K562 (cell line): ENCODE measurements around the gene FBXW2.

ENCODE experiments used
- BDP1 ChIP-seq: IDR thresholded peaks from 3 replicates; pipeline ENCODE4 v1.6.1; 2011; ENCODE audit not compliant: insufficient read length, insufficient read depth
- CREM ChIP-seq: IDR thresholded peaks from 2 replicates; pipeline ENCODE4 v1.6.1; 2014; ENCODE audit warnings: antibody characterized with exemption, low read depth
- HDAC2 ChIP-seq: fragments of 450-650 bp; IDR thresholded peaks from 2 replicates; pipeline ENCODE4 v1.6.1; 2016; ENCODE audit warnings: mild to moderate bottlenecking
- POLR2A ChIP-seq: fragments of 450-650 bp; conservative IDR thresholded peaks from 2 replicates; pipeline ENCODE4 v1.6.1; 2016
- RCOR1 ChIP-seq, 2 experiments: IDR thresholded peaks; 2 replicates each; pipeline ENCODE4 v1.6.1; 2012; ENCODE audit warnings: low read depth in 2 of 2, low read length in 2 of 2, borderline replicate concordance in 1 of 2, improper control_type of control experiment in 1 of 2
- ZNF232 ChIP-seq: sonication (generic); formaldehyde crosslinking; IDR thresholded peaks from 2 replicates; pipeline ENCODE4 v1.8.0; 2022; ENCODE audit warnings: mild to moderate bottlenecking, missing genetic modification reagents
- TF ChIP-seq, protein P1 (sequence below): fragments of 450-650 bp; formaldehyde crosslinking; IDR thresholded peaks from 2 replicates; pipeline ENCODE4 v1.4.0; 2020; ENCODE audit warnings: mild to moderate bottlenecking, mixed read lengths

DNA sequence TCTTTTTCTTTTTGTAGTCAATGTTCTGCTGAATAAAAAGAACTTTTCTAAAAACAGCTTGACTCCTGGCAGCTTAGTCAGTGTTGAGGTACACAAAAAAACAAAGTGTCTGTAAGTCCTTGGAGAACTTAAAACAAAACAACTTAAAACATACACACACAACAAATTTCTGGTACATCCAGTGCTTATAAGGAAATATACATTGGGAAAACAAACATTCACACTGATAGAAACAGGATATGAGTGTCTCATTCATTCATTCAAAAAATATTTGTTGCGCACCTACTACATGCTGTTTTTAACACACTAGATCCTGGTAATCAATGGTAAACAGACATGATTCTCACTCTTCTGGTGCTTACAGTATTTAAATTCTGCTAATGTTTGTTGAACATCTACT lies 51.5 kb downstream of the FBXW2 start:
- TF ChIP-seq RCOR1 (IDR thresholded peaks at IDR 0.05; ENCODE audit: borderline replicate concordance in 1 of 2, low read depth in 2 of 2, low read length in 2 of 2): no peak
- TF ChIP-seq BDP1: no peak
- no peak for TF ChIP-seq HDAC2
- no peak for TF ChIP-seq ZNF232 (CRISPR knock-in tag)
- no peak for TF ChIP-seq POLR2A
- no peak for TF ChIP-seq CREM
- TF ChIP-seq, protein P1, sequence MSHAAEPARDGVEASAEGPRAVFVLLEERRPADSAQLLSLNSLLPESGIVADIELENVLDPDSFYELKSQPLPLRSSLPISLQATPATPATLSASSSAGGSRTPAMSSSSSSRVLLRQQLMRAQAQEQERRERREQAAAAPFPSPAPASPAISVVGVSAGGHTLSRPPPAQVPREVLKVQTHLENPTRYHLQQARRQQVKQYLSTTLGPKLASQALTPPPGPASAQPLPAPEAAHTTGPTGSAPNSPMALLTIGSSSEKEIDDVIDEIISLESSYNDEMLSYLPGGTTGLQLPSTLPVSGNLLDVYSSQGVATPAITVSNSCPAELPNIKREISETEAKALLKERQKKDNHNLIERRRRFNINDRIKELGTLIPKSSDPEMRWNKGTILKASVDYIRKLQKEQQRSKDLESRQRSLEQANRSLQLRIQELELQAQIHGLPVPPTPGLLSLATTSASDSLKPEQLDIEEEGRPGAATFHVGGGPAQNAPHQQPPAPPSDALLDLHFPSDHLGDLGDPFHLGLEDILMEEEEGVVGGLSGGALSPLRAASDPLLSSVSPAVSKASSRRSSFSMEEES (CRISPR knock-in tag): no peak
